RWPE1 (cell line): Measurements from ENCODE around the gene BCL2L1.
"Not testable (repeated sequence)": the region's sequence is repeated elsewhere in the genome, so short reads cannot be mapped to it uniquely, and the experiment has no call there.

ENCODE experiments used
- CTCF ChIA-PET: fragments of 350-600 bp; sonication (Branson Sonifier 250); formaldehyde crosslinking; extraction: SDS; loops from one replicate; lab custom pipeline; 2021; lab: Yijun Ruan, JAX
- POLR2A ChIA-PET: fragments of 400-600 bp; formaldehyde crosslinking; extraction: SDS; loops from one replicate; lab custom pipeline; 2020; ENCODE audit warnings: antibody characterized with exemption; ENCODE audit not compliant: low non-redundant PET; lab: Yijun Ruan, JAX
- DNase-seq: peaks from one replicate; pipeline ENCODE4 v3.0.0; 2012; ENCODE audit warnings: low spot score
- H3K27ac ChIP-seq: fragments of 450-650 bp; 2 replicates; pipeline ENCODE4 v1.5.1; 2017
- CTCF ChIP-seq: fragments of 450-650 bp; conservative IDR thresholded peaks from 2 replicates; pipeline ENCODE4 v1.5.1; 2017; ENCODE audit warnings: low read depth, mild to moderate bottlenecking

BCL2L1 gene

DNA sequence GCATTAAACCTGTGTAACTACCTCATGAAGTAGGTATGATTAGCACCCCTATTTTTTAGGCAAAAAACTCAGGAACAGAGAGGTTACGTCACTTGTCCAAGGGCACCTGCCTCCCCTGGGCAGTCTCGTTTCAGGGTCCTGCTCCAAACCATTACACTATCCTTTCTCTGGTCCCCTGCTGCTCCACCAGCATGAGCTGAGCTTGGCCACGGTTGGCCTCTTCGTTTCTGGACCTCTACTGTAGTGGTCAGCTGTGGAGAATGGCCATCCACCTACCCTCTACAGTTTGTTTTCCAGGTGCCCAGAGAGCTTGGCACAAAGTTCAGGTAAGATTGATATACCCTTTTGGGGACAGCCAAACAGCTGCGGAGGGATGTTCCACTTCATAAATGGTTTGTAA, 68.1 kb downstream of the BCL2L1 start:
- peak overlapping the region; percentile 77 for H3K27ac ChIP-seq
- ChIA-PET CTCF (interaction anchor here (0.5 to 2.1 kb wide), 5 partner anchors 20 to 100 kb away, joined by 3 to 11 read pairs (median 5); partner anchors contain the start of gene BCL2L1), POLR2A (interaction anchor here (0.7 kb wide), 1 partner anchor 1007 kb away, joined by 3 read pairs; no protein-coding TSS in a partner anchor)
- DNase-seq, result no peak
- TF ChIP-seq CTCF, result no peak

DNA sequence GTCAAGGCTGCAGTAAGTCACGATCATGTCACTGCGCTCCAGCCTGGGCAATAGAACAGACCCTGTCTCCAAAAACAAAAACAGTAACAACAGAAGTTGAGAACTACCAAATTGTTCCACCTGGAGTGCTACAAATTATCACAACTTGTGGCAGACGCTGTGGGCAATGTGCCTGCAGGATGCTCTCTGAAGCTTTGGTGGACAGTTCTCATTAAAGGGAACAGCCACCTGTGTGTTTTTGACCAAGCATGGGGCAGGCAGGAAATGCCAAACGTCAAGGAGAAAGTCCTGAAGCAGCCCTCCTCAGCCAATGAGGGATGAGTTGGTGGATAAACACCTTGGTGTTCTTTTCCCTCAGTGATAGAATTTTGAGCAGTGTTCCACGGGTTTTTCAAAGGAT, 69.1 kb downstream of the BCL2L1 start:
- peak overlapping the region; percentile 77 for H3K27ac ChIP-seq
- TF ChIP-seq CTCF, result no peak
- DNase-seq, result no peak
- CTCF ChIA-PET, result interaction anchor here (0.6 to 2.1 kb wide), 4 partner anchors 12 to 70 kb away, joined by 3 to 11 read pairs (median 4); partner anchors contain the start of gene BCL2L1
- POLR2A ChIA-PET, result interaction anchor here (0.6 to 0.7 kb wide), 3 partner anchors 43 to 107 kb away, joined by 3 to 7 read pairs (median 3); no protein-coding TSS in a partner anchor

DNA sequence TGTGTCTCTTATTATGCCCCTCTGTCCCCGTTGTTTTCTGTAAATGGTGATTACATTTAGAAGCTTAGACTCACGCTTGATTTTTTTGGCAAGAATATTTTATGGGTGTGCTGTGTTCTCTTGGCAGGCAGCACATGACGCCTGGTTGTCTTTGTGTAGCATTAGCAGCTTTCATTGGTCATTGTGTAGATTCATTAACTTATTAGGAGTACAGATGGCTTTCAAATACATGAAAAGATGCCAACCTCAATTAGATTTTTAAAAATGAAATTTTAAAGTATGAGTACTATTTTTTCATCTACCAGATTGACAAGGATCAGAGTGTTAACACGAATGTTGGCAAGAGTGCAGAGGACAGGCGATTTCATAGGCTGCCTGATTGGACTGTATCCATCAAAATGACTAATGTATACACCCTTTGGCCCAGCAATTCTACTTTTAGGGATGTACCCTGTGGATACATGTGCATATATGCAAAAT, 69.7 kb downstream of the BCL2L1 start:
- CTCF ChIA-PET, result interaction anchor here (0.7 to 2.1 kb wide), 3 partner anchors 12 to 130 kb away, joined by 3 to 11 read pairs (median 3); no protein-coding TSS in a partner anchor
- DNase-seq, result no peak
- H3K27ac ChIP-seq, result peak overlapping the region; percentile 77
- POLR2A ChIA-PET, result interaction anchor here (0.6 to 0.7 kb wide), 2 partner anchors 44 to 107 kb away, joined by 3 read pairs; no protein-coding TSS in a partner anchor
- no peak for TF ChIP-seq CTCF

DNA sequence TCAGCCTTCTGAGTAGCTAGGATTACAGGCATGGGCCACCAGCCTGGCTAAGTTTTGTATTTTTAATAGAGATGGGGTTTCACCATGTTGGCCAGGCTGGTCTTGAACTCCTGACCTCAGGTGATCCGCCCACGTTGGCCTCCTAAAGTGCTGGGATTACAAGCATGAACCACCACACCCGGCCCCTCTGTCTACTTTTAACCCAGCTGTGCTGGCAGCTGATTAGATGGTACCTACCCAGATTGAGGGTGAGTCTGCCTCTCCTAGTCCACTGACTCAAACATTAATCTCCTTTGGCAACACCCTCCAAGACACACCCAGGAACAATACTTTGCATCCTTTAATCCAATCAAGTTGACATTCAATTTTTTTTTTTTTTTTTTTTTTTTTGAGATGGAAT, 74.6 kb downstream of the BCL2L1 start:
- CTCF ChIA-PET, result interaction anchor here (0.6 to 2.1 kb wide), 4 partner anchors 8 to 35 kb away, joined by 3 to 7 read pairs (median 4); no protein-coding TSS in a partner anchor
- POLR2A ChIA-PET, DNase-seq: not testable (repeated sequence)
- peak overlapping the region; percentile 18; the same call in 1 of the 2 replicates for H3K27ac ChIP-seq

GRCh38 chr20:31644701-31645100, 78.0 kb downstream of the BCL2L1 start:
- ChIA-PET POLR2A (no interaction called here), CTCF (interaction anchor here (0.6 to 1.2 kb wide), 6 partner anchors 10 to 87 kb away, joined by 3 to 7 read pairs (median 4); no protein-coding TSS in a partner anchor)
- no peak for TF ChIP-seq CTCF
- DNase-seq, result no peak
- H3K27ac ChIP-seq, result no peak overlapping the region

GRCh38 chr20:31643522-31643921, 79.1 kb downstream of the BCL2L1 start:
- DNase-seq, result no peak
- TF ChIP-seq CTCF, result no peak
- ChIA-PET POLR2A (no interaction called here), CTCF (interaction anchor here (0.5 to 1.9 kb wide), 2 partner anchors 9 to 81 kb away, joined by 3 to 11 read pairs; no protein-coding TSS in a partner anchor)
- no peak overlapping the region for H3K27ac ChIP-seq

DNA sequence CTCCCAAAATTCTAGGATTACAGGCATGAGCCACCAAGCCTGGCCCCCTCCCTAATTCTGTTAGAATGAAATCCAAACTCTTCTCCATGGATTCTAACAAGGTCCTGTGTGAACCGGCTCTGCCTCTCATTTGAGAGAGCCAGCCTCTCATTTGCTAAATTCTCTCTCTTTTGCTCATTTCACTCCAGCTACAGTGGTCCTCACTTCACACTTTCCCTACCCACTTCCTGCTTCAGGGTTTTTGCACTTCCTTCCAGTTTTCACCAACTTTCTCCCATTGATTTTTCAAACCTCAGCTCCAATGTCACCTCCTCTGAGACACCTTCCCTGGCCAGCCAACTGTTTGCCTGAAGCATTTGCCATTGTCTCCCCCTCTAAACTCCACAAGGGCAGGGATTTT, 79.8 kb downstream of the BCL2L1 start:
- POLR2A ChIA-PET, result no interaction called here
- DNase-seq, result no peak
- H3K27ac ChIP-seq, result no peak overlapping the region
- no peak for TF ChIP-seq CTCF
- CTCF ChIA-PET, result interaction anchor here (0.5 to 1.9 kb wide), 3 partner anchors 9 to 182 kb away, joined by 3 to 11 read pairs (median 3); no protein-coding TSS in a partner anchor
